NCI-H1105 treated with DMSO at 0.1 percent for 48 hours (cell line): Measurements from ENCODE around the gene PHF20.
A peak's percentile ranks its signal among the peaks of the same experiment; 100 is the strongest.
"Not testable (repeated sequence)": the region's sequence is repeated elsewhere in the genome, so short reads cannot be mapped to it uniquely, and the experiment has no call there.

Experiments
- DNase-seq: peaks from one replicate; lab custom pipeline; 2025; lab: John Stamatoyannopoulos, UW

Gene PHF20

DNA sequence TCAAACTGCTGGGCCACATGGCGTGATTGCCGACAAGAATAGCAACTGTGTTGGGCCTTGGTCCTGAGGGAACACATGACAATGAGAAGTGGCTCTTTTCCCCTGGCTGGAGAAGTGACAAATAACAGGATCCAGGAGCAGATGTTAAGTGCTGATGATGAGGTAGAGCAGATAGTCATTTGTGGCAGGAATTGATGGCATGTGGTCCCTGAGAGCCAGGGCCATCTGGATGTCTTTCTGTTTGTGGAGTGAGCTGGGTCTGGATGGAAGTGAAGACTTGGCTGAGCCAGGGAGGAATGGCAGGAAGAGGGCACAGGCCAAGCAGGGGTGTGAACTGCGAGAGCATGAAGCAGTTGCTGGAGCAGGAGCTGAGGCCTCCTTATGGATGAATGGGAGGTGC lies 114.7 kb downstream of the PHF20 start:
- no peak for DNase-seq

DNA sequence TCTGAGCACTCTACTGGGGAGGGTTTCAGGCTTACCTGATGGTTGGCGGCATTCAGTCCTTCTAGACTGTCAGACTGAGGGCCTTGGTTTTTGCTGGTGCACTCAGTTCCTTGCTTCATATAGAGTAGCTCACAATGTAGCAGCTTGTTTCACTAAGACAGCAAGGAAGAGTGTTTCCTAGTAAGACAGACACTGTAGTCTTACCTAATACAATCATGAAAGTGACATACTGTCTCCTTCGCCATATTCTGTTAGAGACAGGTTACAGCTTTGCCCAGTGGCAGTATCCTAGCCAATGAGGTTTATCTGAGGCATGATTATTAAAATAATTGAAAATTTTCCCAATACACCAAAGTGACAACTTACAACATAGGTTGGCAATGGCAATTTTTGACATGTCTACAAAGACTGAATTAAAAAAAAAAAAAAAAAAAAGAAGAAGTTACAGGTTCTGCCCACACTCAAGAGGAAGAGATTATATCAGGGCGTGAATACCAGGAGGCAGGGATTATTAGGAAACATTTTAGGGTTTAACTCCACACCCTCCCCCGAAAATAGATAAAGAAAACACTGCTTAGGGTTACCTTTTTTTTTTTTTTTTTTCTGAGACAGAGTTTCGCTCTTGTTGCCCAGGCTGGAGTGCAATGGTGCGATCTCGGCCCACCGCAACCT lies 115.7 kb downstream of the PHF20 start:
- DNase-seq, result no peak

DNA sequence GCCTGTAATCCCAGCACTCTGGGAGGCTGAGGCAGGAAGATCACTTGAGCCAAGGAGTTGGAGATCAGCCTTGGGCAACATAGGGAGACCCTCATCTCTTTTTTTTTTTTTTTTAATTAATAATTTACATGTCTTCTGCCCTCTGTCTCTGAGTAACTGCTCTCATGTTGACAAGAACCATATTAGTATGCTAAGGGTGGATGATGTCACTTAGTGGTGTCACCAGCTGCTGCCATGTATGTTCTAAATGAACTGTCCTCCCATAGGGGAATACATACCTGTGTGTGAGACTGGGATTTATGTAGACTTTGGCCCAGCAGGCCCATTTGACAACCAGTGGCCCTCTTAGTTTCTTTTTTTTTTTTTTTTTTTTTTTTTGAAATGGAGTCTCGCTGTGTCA lies 116.8 kb downstream of the PHF20 start:
- DNase-seq, result no peak

DNA sequence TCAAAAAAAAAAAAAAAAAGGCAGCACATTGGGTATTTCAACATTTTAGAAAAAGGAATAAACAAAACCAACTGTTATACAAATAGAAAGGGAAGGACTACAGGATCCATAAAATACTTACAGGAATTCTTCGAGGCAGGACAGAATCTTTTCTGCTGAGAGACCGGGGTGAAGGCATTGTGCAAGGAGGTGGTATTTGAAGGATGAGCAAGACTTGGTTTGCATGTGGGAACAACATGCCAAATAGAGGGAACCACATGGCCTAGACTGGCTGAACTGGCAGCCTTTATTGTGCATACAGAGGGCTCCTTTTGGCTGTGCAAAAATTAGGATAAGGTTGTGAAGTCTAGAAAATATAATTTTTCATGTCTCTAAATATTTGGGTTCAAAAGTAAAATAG lies 119.6 kb downstream of the PHF20 start:
- DNase-seq, result no peak

DNA sequence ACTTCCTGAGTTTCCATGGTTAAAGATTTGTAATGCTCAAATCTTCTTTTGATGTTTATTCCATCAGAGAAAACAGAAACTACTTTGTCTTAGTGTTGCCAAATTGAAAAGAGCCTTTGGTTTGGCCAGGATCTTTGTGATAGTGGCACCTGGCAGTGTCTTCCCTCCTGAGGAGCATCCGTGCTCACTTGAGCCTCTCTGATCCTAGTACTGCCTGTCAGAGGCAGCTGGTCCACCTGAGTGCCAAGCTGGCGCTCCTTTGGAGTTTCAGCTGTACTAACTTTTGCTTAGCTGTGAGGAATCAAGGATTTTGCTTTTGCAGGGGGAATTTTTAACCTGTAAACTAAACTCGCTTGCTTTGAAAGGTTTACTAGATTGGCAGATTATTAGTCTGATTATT lies 121.1 kb downstream of the PHF20 start:
- no peak for DNase-seq

DNA sequence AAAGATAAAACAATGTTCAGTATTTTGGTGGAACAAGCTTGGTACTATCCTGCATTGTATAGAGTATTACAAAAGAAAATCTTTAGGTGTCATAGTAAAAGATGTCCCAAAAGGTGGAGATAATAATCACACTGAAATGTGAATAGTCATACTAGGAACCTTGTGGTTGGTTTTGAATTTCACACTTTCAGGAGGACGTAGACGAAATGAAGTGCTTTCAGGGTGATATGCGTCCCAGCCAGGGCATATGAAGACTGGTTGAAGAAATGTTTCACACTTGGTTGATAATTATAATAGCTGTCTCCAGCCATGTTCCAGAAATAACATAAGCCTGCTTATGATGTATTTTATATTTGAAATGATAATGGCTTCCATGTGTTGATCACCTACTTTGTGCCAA lies 122.1 kb downstream of the PHF20 start:
- no peak for DNase-seq

DNA sequence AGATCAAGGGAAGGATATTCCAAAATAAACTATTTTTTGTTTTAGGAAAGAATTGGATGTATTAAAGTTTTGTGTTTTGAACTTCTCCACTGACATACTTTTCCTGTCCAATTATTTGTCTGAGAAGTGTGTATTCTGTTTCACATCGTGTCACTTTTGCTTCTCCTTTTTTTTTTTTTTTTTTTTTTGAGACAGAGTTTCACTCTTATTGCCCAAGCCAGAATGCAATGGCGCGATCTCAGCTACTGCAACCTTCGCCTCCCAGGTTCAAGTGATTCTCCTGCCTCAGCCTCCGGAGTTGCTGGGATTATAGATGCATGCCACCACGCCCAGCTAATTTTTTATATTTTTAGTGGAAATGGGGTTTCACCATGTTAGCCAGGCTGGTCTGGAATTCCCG lies 123.7 kb downstream of the PHF20 start:
- not testable (repeated sequence) for DNase-seq

DNA sequence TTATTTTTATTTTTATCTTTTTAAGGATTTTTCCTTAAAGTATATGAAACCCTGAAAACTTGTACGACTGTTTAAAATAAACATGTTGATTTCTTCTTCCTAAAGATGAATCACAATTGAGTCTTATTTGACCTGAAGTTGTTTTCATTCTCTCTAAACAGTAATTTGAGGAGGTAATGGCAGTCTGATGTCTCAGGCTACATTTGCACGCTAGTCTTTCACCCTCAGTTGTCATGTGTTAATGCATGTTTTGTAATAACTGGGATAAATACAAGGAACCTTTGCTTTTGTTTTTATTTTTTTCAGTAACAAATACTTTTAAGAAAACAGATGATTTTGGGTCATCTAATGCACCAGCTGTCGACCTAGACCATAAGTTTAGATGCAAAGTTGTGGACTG lies 127.2 kb downstream of the PHF20 start:
- no peak for DNase-seq

DNA sequence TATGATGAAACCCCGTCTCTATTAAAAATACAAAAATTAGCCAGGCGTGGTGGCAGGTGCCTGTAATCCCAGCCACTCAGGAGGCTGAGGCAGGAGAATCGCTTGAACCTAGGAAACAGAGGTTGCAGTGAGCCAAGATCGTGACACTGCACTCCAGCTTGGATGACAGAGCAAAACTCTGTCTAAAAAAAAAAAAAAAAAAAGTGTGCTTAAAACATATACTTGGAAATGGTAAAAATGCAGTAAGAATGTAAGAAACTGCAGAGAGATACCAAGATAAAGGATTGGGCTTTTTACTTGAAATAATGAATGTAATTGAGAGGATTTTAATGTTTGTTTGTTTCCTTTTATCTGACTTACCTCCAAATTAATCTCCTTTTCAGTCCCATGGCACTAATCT lies 129.4 kb downstream of the PHF20 start:
- not testable (repeated sequence) for DNase-seq

DNA sequence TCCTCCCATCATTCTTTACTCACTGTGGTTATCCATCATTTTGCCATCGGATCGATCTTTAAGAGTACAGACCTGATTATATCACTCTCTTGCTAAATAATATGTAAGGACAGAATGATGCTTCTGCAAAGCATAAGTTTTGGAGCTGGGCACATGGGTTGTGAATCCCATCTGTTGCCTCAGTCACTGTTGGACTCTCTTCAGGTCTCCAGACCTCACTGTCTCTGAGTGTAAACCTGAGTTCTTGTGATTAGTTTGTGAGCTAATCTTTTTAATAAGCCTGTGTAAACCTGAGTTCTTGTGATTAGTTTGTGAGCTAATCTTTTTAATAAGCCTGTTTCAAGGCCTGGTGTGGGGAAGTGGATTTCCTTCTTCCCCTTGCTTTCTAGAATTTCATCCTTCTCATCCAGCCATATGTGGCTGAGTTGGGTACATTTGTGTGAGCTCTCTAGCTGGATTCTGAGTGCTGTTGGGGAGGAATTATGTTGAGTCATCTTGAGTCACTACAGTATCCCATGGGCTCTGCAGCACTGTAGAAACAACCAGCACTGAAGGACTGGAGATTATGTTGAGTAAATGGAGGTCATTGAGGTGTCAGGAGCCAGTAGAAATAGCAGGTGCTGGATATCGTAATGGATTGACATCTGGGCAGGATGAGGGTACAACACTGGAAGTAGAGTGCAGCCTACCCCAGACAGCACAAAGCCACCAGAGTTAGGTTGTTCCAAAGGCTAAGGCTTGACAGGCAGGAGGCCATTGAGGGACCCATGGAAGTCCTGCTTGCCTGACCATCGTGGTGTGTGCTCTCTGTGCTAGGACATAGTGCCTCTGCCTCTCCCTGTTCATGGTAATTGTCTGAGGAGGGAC lies 130.1 kb downstream of the PHF20 start:
- no peak for DNase-seq

DNA sequence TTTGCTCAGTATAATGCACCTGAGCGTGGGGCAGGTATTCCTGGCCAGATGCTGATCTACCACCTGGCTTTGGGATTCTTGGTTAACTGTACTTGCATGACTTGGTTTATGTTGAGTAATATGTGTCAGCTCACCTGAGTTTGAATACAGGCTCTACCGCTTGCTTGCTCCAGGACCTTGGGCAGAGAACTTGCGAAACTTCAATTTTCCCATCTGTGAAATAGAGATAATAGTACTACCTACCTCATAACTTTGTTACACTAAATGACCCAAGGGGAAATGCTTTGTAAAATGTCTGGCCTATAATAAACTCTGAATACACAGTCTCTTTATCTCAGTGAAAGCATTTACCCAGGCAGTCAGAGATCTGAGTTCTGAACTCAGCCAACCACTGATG lies 130.7 kb downstream of the PHF20 start:
- DNase-seq, result no peak

DNA sequence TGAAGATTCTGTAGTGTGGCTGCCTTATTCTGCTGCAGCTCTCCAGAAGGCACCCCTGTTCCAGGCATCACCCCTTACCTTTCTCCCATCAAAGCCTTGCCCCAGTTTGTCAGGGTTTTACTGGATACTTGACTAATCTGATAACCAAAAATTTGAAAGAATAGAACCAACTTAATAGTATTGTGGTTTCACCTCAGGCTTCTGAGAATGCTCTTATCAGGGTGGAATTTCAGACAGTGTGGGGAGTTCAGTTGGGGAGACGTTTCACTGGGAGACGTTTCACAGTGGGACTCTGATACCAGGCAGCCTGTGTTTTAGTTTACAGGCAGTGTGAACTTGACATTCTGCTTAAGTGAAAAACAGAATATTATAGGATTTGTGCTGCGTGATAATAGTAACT lies 132.0 kb downstream of the PHF20 start:
- no peak for DNase-seq

DNA sequence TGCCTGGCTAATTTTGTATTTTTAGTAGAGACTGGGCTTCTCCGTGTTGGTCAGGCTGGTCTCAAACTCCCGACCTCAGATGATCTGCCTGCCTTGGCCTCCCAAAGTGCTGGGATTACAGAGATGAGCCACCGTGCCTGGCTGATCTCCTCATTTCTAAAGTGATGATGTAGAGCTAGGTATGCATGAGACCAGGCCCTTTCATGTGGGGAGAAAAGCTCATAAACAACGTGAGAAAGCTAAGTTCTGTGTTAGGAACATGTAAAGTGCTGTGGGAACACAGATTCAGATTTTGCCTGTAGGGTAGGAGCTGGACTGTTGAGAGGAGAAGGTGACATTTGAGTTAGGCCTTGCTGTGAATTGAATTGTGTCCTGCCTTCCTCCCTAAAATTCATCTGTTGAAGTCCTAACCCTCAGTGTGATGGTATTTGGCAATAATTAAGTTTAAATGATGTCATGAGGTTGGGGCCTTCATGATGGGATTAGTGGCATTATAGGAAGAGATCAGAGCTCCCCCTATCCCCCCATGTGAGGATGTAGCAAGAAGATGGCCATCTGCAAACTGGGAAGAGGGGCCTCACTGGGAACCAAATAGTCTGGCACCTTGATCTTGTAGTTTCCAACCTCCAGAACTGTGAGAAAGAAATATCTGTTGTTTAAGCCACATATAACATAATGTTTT lies 133.3 kb downstream of the PHF20 start:
- no peak for DNase-seq

DNA sequence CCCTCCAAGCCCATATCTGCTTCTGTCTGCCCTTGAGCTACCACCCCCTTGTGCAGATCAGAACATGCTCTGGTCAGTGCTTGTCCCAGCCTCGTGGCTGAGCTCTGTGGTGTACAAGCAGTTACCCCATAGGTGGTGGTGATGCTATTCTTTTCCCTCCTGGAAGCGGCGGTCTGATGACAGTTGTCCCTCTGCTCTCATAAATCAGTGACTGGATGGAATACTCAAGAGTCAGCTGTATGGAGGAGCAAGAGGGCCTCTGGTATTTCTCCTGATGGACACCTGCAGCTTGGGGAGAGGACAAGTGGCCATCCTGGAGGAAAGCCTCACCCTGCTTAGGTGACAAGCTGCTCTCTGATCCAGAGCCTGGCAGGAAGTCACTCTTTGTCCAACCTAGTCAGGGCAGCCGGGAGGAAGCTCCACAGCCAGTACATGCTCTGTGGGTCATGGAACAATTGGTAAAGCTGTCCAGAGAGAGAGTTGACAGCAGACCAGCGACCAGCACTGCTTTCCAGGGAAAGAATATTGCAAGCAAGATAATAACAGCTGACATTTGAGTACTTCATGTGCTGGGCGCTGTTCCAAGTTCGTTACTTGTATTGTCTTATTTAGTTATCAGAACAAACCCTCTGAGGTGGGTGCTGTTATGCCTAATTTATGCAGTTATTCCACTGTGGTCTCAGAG lies 135.3 kb downstream of the PHF20 start:
- peak; percentile 66 for DNase-seq

DNA sequence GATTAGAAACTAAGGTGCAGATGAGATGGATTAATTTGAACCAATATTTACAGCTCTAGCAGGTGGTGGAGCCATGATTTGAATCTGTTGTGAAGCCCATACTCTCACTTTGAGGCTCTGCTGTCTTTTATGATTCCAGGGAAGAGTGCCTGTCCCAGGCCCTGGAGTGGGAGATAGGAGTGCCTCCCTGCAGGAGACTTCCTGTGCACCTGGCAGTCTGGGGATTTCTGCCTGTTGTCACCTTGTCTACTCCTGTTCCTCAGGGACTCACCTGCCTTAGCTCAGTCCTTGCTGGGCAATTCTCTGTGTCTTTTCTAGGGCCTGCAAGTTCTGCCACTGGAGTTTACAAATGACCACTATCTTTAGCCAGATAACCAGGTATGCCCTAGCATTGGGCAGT lies 136.2 kb downstream of the PHF20 start:
- no peak for DNase-seq

DNA sequence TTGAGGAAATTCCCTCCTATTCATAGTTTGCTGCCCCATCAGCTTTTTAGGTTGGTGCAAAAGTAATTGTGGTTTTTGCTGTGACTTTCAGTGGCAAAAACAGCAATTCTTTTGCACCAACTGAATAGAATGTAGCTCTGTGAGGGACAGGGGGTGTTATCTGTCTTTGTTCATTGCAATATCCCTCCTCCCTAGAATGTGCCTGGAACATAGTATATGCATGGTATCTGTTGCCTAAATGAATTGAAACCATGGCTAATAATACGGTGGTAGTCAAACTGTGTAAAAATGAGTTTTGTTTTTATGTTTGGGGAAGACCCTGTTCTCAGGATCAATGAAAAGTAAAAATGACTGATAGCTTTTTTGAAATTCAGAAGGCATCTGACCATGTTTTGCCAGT lies 137.4 kb downstream of the PHF20 start:
- DNase-seq, result no peak

DNA sequence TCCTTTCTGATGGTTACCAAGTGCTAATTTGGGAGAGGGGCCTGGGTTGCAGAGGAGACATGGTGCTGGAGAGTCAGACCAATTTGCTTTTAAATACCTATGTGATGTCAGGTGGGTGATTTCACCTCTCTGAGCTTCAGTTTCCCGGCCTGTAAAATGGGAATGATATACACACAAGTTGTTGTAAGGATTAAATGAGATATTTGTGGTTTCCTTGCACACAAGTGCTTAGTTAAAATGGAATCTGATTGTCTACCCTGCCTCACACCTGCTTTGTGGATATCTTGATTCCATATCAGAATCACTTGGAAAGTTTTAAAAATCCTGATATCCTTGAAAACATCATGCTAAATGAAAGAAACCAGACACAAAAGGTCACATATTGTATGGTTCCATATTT lies 138.0 kb downstream of the PHF20 start:
- no peak for DNase-seq

DNA sequence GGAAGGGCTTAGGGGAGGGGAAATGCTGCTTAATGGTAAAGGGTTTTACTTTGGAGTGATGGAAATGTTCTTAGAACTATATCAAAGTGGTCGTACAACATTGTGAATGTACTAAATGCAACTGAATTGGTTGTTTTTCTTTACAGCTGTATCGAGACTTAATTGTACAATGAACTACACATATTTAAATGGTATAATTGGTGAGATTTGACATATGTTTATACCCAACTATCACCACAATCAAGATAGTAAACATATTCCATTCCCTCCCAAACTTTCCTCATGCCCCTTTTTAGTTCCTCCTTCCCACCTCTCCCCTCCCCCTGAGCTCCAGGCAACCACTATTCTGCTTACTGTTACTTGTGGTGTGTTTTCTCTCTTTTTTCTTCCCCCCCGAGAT lies 138.4 kb downstream of the PHF20 start:
- no peak for DNase-seq

DNA sequence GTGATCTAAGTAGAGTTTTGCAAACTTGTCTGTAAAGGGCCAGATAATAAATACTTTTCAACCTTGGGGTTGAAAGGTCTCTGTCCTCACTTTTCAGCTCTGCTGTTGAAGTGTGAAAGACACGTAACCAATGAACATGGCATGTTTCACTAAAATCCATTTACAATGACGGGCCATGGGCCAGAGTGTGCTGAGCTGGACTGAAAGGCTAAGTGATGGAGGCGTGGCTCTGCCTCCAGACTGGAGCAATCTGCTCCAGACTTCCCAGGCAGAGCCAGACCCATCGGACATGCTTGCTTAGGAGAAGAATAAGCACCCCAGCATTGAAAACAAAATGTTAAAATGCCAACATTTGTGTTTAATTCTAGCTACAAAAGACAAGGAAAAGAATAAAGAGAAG lies 141.1 kb downstream of the PHF20 start:
- DNase-seq, result no peak

DNA sequence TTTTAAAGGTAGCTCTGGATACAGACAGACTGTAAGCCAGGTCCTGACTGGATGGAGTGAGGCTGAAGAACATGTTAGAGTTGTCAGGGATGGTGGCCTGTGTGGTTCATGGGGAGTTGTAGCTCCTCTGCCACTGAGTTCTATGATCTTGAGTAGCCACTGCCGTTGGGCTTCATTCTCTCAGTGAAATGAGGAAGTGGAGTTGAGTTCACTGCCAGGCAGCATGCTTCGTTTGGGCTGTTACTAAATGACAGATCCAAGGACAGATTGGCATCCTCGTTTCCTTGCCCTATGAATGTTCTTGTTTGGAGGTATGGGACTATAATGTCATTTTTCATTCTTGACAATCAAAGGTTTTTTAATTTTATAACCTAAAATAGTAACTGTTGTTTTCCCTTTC lies 145.3 kb downstream of the PHF20 start:
- DNase-seq, result no peak

DNA sequence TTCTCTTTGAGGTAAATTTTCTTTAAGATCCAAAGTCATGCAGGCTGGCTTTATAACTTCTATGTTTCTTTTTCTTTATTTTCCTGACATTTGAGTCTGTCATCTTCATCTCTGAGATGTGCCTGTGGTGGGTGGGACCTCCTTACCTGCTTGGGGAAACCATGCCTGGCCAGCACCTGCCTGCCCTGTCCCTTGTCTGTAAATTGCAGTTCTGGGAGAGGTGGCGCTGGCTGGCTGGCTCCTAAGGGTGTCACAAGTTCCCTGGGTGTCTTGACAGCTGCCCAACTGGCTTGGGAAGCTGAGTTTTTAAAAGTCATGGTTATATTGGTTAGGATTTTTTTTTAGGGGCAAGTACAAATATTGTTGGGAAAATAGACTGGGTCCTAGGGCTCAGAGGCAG lies 146.2 kb downstream of the PHF20 start:
- no peak for DNase-seq

DNA sequence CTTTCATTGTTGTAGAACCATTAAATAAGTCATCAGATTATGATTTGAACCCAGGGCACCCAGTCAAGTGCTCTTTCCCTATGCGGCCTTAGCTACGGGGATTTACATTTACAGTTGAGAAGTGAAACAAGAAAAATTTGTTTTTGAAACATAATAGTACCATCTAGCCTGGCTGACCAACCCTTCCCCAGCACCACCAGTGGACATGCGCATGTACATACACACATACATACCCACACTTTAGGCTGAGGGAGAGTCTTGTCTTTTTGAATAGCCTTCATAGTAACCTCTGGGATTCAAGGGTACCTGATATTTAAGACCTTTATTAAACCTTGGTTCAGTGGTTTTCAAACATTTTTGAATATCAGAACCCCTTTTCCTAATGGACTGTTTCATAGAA lies 148.7 kb downstream of the PHF20 start:
- DNase-seq, result no peak

DNA sequence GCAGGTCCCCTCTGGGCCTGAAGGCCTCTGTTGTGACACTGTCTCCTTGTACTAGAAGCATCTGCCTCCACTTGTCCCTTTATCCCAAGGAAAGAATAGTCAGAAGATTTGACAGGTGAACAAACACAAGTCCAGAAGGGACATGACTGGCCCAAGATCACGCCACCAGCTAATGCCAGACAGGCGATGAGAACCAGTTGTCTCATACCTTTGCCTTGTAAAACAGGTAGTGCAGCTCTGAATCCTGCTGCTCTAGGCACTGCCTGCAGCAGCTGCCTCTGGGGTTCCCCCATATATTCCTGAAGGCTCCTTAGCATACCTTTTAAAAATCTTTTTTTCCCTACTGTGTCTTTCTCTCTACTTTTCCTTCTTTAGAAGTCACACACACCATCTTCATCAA lies 157.5 kb downstream of the PHF20 start:
- no peak for DNase-seq
